ENCODE results near the gene KRTAP19-7.

Gene KRTAP19-7, protein sequence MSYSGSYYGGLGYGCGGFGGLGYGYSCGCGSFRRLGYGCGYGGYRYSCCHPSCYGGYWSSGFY

DNA sequence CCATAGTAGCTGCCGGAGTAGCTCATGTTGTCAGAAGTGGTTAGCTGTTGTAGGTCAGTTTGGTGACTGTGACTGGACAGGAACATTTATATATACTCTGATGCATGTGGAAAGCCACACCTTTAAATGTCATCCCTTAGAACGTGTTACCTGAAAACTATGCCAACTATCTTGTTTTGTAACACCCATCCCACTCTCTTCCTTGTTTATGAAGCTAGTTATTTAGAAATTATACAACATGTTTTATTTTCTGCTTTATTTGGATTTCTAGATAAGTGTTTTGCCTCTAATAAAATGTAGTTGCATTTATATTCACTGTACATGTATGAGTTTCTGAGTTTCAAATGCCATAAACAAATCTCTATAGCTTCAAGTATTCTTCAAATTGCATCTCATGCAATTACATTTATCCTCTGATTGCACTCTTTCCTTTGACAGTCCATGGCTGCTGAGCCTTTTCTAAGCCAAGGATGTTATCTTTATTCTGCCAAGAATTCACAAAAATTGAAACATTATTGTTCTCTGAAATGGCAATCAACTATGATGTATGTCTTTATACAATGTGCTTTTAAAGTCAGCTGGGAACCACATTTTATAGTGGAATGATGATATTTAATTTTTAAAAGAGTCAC, at the start of gene KRTAP19-7:
Gene KRTAP19-7, minus strand, starts transcription at position 51 of the 632 bp plus-strand sequence. Its CDS starts 25 bp downstream, at position 26.
- no peak for DNase-seq

DNA sequence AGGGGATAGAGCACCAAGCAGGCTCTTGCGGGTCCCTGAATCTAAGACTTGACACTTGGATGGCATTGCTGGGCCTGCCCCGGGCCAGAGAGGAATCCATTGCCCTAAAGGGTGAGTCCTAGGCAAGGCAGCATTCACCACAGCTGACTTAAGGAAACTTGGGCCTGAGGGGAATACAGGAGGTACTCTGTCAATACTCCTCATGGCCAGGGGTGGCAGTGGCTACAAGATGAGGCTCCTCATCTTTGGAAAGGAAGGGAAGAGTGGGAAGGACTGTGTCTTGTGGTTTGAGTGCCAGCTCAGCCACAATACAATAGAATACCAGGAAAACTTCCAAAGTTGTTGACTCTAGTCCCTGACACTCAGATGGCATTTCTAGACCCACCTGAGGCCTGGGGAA, 44.9 kb upstream of the KRTAP19-7 start:
- no peak for DNase-seq

DNA sequence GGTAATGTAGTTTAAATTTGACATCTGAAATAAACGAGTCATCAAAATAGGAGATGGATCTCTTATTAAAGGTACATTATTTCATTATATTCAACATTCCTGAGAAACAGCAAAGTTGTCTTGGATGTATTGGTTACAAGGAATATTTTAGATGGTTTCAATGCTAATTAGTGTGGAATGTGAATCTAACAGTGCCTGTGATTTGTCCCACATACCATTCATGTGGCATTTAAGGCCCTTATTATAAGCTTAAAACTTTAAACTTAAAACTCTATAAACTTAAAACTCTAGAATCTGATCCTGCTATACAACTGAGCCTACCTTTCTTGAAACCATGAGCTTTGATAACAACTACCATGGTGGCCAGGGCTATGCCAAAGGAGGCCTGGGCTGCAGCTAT, 39.7 kb upstream of the KRTAP19-7 start, which contains the start of gene KRTAP22-1:
Gene KRTAP22-1, plus strand, starts transcription at position 301 of the 400 bp plus-strand sequence.
- no peak for DNase-seq

DNA sequence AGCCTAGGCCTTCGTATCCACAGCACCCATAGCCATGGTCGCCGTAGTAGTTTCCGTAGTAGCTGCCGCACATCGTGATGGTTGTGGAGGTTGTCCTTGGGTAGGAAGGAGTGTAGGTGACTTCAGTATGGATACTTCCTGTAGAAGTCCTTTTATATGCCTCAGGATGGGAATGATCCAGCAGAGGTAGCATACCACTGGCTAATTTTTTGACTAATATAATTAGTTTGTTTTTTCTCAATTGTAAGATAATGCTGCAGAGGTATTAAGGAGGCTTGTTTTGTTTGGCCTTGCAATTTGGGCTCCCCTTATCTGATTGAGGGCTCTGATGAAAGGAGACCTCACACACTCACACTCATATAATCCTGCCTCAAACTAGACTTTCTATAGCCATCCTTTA, 37.7 kb upstream of the KRTAP19-7 start, which contains the start of gene KRTAP6-2:
Gene KRTAP6-2, minus strand, starts transcription at position 101 of the 400 bp plus-strand sequence. Its CDS starts 28 bp downstream, at position 73.
- DNase-seq, result no peak

DNA sequence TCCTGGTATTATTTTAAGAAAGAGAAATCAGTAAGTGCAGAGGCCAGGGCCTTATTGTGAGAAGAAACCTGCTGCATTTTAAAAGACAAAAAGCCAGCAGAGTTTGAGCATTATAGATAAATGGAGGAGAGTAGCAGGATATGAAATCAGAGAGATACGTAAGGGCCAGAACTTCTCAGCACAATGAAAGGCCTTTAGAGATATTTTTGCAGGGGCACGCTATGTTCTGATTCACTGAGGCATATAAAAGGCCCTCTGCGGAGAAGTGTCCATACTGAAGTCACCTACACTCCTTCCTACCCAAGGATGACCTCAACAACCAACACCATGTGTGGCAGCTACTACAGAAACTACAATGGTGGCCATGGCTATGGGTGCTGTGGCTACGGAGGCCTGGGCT, 31.0 kb upstream of the KRTAP19-7 start, which contains the start of gene KRTAP6-3:
Gene KRTAP6-3, plus strand, starts transcription at position 301 of the 400 bp plus-strand sequence. Its CDS starts 6 bp downstream, at position 307.
- no peak for DNase-seq

DNA sequence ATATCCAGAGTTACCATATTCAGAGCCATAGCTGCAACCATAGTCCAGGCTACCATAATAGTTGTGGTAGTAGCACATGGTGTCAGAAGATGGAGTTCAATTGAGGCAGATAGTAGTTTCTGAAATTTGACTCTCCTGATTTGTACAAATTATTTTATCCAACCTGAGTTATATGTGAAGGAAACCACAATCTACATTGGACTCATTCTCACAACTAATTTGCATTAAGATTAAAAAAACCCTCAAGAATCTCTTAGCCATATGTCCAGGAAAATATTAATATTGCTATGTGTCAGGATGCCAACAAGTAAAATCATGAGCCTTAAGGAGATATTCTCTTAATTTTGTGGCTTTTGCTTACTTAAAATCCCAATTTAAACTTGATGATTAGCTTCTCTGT, 29.2 kb upstream of the KRTAP19-7 start, which contains the start of gene KRTAP22-2:
Gene KRTAP22-2, minus strand, starts transcription at position 101 of the 400 bp plus-strand sequence.
- DNase-seq, result no peak

DNA sequence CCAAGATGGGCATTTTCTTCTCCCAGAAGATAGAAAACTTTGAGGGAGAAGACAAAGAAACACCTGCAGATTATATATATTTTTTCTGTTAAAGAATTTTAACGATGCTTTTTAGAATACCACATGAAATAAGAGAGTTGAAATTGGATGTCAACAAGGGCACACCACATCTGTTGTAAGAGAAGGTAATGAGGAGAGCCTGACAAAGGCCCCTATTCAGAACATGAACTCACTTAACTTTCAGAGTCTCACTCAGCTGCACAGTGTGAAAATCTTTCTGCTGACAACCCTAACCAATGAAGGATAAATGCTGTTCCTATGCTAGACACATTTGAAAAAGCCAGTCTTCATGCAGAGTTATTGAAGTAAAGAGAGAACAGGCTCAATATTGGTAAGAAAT, 21.8 kb upstream of the KRTAP19-7 start:
- no peak for DNase-seq

DNA sequence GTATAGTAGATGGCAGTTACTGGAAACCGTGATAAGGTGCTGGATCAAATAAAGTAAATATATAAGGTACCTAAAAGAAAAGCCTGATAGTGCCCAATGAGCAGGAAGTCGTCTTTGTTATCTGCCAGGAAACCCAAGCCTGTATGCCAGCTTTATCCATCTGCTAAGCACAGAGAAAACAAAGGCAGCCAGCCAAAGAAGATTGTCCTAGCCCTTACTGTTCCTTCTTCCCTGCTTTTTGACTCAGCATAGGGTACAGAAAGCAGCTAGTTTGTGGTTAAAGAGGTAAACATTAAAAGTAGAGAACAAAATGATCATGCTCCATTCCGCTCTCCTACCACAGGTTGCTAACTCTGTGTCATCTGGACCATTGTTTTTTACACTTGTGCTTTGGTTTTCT, 19.0 kb upstream of the KRTAP19-7 start:
- DNase-seq, result no peak

DNA sequence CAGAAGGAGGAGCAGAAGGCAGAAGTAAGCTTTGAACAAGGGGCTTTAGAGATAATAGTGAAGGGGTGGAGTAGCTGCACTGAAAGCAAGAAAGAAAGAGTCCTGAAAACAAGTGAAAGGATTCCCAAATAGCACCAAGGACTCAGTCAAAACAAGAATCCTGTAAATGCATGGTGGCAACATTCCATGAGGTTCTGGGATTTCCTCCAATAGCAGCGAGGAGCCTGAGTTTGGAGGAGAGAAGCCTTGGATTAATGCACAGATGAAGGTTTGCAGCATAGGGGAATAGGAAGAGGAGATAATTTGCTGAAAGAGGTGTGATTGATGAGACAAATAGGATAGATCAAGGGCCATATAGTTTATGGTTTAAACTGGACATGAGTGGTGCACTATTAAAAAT, 18.2 kb upstream of the KRTAP19-7 start:
- DNase-seq, result no peak

DNA sequence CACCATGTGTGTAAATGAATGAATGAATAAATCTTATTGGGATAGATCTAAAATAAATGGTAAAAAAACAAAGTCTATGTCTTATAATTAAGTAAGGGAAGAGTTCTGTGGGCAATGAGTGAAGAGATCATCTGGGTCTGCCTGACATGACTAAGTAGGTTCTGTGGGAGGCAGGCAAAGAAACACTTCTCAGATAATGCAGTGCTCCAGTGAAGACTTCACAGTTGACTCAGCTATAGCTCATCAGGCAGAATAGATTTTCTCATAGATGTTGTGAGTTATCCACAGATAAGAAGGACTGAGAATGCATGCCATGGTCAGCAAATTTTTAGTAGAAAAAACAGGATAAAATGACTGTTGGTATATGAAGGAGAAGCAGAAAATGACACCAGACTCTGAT, 16.7 kb upstream of the KRTAP19-7 start:
- DNase-seq, result no peak

DNA sequence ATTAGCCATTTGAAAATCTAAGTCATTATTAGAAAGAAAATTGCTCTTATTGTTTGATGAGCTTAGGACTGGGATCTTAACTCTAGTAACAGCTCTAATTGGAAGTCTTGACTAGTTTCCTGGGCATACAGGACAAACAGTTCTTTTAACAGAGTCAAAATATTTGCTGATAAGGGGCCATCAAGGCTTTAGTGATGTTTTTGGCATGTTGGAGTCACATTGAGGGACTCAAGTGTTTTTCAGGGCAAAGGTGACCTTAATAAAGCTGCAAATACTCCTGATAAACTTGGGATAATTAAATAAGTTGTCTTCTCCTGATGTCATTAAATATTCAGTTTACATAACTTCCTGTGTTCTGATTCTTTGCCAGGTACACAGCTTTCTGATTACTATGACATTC, 6.5 kb upstream of the KRTAP19-7 start:
- no peak for DNase-seq

DNA sequence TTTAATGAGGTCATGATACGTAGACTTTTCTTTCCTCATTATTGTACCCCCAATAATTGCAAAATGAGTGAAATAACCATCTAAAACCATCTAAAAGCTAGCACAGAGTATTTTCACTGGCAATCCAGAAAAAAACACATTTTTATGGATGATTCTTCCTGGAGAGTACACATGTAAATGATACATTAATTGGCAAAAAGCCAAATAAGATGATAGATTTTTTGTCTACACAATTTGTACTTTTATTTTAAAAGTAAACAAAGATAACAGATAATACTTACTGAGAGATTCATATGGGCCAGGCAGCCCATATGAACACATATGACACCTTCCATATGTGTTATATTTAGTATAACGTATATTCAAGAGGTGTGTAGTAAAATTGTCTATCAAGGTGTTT, 2.5 kb upstream of the KRTAP19-7 start:
- no peak for DNase-seq

DNA sequence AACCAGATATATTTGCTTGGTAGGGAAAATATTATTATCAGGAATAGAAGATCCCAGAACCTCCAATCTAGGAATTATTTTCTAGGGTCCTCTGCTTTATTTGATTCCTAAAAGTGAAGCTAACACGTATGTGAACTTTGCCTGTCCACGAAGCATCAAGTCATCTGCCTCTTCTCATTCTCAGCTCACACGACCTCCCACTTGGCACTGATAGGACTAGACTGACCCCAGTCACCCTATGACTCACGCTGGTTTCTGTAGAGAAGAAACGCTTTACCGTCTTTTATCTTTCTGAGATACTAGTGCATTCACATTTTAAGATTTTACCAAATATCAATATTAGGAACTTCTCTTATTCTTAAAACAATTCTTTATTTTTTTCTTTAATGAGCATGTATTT, 2.0 kb upstream of the KRTAP19-7 start:
- DNase-seq, result no peak

DNA sequence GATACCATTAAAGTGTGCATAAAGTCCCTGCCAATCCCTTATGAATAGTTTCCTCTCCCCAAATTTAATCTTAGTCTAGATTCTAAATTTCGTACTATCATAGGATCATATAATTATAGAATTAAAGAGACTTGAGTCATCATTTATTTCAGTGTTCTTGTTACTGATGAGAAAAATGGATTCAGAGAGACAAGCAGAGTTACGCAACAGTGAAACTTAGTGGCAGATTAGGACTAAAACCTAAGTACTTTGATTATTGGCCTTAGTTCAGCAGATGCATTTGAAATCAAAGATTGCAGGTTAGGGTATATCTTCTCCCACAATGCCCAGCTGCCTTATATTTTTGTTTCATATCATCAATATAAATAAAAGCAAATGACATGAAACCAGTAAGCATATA, 843 bp upstream of the KRTAP19-7 start:
- DNase-seq, result no peak

DNA sequence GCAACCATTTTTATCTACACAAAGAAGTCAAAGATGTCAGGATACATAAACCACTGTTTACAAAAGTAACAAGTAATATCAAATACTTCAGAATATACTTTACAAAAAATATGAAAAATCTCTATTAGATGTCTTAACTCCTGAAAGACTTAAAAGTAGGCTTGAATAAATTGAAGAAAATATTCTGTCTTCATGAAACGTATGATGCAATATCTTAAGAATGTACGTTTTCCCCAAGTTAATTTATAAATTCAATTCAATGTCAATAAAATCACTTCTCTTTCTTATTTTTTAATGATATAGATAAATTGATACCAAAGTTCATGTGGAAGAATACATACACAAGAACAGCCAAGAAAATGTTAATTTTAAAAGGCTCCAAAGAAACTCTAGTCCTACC, 6.0 kb downstream of the KRTAP19-7 start:
- no peak for DNase-seq

DNA sequence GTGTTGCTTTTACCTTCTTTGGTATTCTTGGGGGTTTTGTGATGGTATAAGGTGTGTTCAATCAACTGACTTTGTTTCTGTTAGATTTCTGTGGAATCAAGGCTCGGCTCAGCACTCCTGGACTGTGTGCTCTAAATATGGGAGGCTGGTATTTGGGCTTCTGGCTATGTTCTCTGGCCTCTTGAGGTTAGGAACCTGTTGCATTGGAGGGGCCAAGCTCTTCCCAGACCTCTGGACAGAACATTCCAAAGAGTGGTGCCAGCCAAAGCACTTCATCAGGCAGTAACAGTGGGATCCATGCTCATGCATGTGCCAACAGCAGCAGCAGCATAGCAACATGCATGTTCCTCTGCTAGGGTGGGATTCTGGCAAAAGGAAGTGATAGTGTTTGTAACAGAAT, 8.3 kb downstream of the KRTAP19-7 start:
- DNase-seq, result no peak

DNA sequence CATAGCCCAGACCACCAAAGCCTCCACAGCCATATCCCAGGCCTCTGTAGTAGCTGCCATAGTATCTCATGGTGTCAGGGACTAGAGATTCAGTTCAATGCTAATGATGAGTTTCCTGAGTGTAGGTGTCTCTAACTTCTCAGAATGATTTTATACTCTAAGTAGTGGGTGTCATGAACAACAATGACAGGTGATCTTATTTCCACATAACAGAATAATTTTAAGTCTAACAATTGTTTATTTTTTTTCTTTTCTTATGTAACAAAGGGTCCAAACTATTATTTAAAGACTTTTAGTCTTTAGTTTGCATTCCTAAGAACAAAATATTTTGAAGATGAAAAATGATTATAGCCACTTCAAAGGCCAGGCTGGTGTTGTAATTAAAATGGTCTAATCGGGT, 19.4 kb downstream of the KRTAP19-7 start, which contains the start of gene KRTAP19-6:
Gene KRTAP19-6, minus strand, starts transcription at position 101 of the 400 bp plus-strand sequence. Its CDS starts 31 bp downstream, at position 70.
- no peak for DNase-seq

DNA sequence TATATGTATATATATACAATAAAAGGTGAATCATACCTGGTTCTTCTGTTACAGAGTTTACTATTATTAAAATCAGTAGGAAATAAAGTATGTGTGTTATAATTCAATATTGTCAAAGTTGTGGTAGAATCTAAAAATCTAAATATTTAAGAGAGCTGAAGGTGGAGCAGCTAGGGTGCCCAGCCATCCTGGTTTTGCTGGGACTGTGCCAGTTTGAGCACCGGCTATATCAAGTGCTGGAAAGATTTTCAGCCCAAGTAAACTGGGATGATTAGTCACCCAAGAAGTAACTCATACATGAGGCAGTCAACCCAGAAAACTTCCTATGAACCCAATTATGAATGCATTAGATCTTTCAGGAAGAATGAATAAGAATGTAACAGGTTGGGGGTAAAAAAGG, 42.2 kb downstream of the KRTAP19-7 start:
- DNase-seq, result no peak

DNA sequence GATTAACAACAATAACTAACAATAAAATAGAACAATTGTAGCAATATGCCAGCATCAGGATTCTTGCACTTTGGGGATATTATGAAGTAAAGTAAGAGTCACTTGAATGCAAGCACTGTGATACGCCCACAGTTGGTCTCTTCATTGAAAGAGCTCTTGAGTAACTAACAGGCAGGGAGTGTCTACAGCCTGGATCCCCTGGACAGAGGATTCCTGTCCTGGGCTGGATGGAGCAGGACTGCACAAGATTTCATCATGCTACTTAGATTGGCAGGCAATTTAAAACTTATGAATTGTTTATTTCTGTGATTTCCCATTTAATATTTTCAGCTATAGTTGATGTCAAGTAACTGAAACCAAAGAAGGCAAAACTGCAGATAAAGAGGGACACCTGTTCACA, 45.4 kb downstream of the KRTAP19-7 start:
- no peak for DNase-seq

All from NCI-H2029 (cell line).